ENCODE measurements around the gene SEC61A2.
A peak's percentile ranks its signal among the peaks of the same experiment; 100 is the strongest.

SEC61A2 gene

GRCh38 chr10:12121673-12122072, 7.8 kb upstream of the SEC61A2 start:
- DNase-seq (ENCODE audit: low read depth in 1 of 2, low spot score in 1 of 2) = no peak
- no peak for TF ChIP-seq JUND (IDR thresholded peaks at IDR 0.05; ENCODE audit: low read depth)
- in situ Hi-C loops (cut with HindIII; ENCODE audit: low pct_unique_long_range_greater_than_20kb, low sequenced_read_pairs) = no loop called here

- in situ Hi-C loops (cut with HindIII; ENCODE audit: low pct_unique_long_range_greater_than_20kb, low sequenced_read_pairs) = no loop called here
- DNase-seq (ENCODE audit: low read depth in 1 of 2, low spot score in 1 of 2) = peak; percentile 71 to 80
- no peak for TF ChIP-seq JUND (IDR thresholded peaks at IDR 0.05; ENCODE audit: low read depth)
Observed at GRCh38 chr10:12130237-12130872, 878 bp downstream of the SEC61A2 start.

DNA sequence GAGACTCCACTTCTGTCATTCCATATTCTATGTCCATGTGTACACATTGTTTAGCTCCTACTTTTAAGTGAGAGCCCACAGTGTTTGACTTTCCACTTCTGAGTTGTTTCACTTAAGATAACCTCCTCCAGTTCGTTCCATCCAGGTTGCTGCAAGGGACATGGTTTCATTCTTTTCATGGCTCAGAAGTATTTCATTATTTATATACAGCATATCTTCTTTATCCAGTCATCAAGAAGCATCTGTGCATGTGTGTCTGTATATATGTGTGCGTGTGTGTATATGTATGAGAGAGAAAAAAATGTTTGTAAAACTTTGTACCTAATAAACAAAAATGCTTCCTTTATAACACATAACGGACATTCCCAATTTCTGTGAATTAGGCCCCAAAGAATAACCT, 6.2 kb downstream of the SEC61A2 start:
- DNase-seq (ENCODE audit: low read depth in 1 of 2, low spot score in 1 of 2) = no peak
- no peak for TF ChIP-seq JUND (IDR thresholded peaks at IDR 0.05; ENCODE audit: low read depth)
- in situ Hi-C loops (cut with HindIII; ENCODE audit: low pct_unique_long_range_greater_than_20kb, low sequenced_read_pairs) = no loop called here

DNA sequence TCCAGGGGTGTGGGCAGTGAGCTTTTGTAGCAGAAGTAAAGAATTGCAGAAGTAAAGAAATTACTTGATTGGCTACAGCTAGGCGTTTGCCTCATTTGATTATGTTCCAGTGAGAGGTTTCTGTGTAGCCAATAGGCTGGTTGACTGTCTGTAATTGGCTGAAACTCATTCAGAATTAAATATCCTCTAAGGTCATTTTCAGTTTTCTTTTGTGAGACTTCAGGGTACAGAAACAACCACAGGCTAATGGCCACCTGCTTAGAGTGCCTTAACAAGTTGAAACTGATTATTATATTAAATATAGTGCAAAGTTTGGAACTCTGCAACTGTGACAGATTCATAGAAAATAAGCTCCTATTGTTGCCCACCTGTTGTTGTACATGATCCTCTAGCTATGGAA, 10.6 kb downstream of the SEC61A2 start:
- no peak for TF ChIP-seq JUND (IDR thresholded peaks at IDR 0.05; ENCODE audit: low read depth)
- in situ Hi-C loops (cut with HindIII; ENCODE audit: low pct_unique_long_range_greater_than_20kb, low sequenced_read_pairs) = no loop called here
- no peak for DNase-seq (ENCODE audit: low read depth in 1 of 2, low spot score in 1 of 2)

DNA sequence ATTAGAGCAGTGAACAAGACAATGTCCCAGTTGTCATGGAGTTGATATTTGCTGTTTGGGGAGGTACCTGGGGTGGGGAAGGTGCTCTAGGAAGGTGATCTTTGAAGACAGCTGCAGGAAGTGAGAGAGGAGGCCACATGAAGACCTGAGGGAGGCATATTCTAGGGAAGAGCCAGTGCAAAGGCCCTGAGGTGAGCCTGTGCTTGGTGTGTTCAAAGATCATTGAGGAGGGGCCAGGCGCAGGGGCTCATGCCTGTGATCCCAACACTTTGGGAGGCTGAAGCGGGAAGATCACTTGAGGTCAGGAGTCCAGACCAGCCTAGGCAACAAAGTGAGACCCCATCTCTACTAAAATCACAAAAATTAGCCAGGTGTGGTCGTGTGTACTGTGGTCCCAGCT, 15.1 kb downstream of the SEC61A2 start:
- no peak for TF ChIP-seq JUND (IDR thresholded peaks at IDR 0.05; ENCODE audit: low read depth)
- no peak for DNase-seq (ENCODE audit: low read depth in 1 of 2, low spot score in 1 of 2)
- in situ Hi-C loops (cut with HindIII; ENCODE audit: low pct_unique_long_range_greater_than_20kb, low sequenced_read_pairs) = no loop called here

- peak in 1 of 2 experiments; percentile 82 for DNase-seq (ENCODE audit: low read depth in 1 of 2, low spot score in 1 of 2)
- in situ Hi-C loops (cut with HindIII; ENCODE audit: low pct_unique_long_range_greater_than_20kb, low sequenced_read_pairs) = no loop called here
- TF ChIP-seq JUND (IDR thresholded peaks at IDR 0.05; ENCODE audit: low read depth) = no peak
Observed at GRCh38 chr10:12150163-12150562, 20.7 kb downstream of the SEC61A2 start.

- in situ Hi-C loops (cut with HindIII; ENCODE audit: low pct_unique_long_range_greater_than_20kb, low sequenced_read_pairs) = no loop called here
- DNase-seq (ENCODE audit: low read depth in 1 of 2, low spot score in 1 of 2) = no peak
- TF ChIP-seq JUND (IDR thresholded peaks at IDR 0.05; ENCODE audit: low read depth) = no peak
Observed at GRCh38 chr10:12154516-12154915, 25.0 kb downstream of the SEC61A2 start.

GRCh38 chr10:12156367-12157123, 27.1 kb downstream of the SEC61A2 start:
- no peak for DNase-seq (ENCODE audit: low read depth in 1 of 2, low spot score in 1 of 2)
- in situ Hi-C loops (cut with HindIII; ENCODE audit: low pct_unique_long_range_greater_than_20kb, low sequenced_read_pairs) = no loop called here
- TF ChIP-seq JUND (IDR thresholded peaks at IDR 0.05; ENCODE audit: low read depth) = no peak

DNA sequence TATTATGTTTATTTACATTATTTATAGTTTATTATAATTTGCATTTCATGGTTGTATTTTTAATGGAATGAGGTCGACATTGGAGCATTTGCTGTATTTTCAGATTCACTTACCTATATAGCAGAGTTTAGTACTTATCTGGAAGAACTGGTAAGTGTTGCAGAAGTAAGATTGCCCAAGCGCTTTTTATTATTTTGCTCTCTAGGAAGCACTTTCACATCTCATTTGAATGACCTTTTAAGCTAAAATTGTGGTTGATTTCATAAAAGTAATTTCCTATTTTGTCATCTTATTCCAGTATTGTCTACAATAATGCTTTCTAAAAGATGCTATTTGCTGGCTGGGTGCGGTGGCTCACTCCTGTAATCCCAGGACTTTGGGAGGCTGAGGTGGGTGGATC, 28.6 kb downstream of the SEC61A2 start:
- no peak for DNase-seq (ENCODE audit: low read depth in 1 of 2, low spot score in 1 of 2)
- in situ Hi-C loops (cut with HindIII; ENCODE audit: low pct_unique_long_range_greater_than_20kb, low sequenced_read_pairs) = no loop called here
- TF ChIP-seq JUND (IDR thresholded peaks at IDR 0.05; ENCODE audit: low read depth) = no peak

DNA sequence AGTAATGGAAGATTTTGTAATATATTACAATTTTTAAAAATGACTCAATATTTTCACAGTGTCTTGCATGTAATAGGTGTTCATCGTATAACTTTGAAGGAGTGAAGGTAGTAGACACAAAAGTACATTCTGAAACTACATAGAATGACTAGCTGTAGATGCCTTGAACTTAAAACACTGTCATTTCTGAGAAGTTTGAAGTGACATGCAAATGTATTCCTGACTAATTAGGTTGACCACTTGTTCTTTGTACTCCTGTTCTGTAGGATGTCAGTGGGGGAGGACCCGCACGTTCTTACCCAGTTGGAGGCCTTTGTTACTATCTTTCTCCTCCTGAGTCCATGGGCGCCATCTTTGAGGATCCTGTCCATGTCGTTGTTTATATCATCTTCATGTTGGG, 31.2 kb downstream of the SEC61A2 start:
- no peak for DNase-seq (ENCODE audit: low read depth in 1 of 2, low spot score in 1 of 2)
- in situ Hi-C loops (cut with HindIII; ENCODE audit: low pct_unique_long_range_greater_than_20kb, low sequenced_read_pairs) = no loop called here
- no peak for TF ChIP-seq JUND (IDR thresholded peaks at IDR 0.05; ENCODE audit: low read depth)

DNA sequence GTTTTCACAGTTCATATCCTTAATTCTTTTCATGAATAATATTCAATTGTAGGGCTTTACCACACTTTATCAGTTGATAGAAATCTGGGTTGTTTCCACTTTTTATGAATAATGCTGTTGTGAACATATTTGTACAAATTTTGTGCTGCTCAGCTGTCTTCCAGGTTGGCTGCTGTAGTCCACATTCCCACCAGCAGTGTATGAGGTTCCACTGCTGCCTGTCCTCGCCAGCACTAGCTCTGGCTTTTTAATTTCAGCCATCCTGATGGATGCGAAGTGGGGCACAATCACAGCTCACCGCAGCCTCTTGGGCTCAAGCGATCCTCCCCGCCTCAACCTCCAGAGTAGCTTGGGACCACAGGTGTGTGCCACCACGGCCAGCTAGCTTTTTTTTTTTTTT, 33.5 kb downstream of the SEC61A2 start:
- DNase-seq (ENCODE audit: low read depth in 1 of 2, low spot score in 1 of 2) = no peak
- in situ Hi-C loops (cut with HindIII; ENCODE audit: low pct_unique_long_range_greater_than_20kb, low sequenced_read_pairs) = no loop called here
- no peak for TF ChIP-seq JUND (IDR thresholded peaks at IDR 0.05; ENCODE audit: low read depth)

DNA sequence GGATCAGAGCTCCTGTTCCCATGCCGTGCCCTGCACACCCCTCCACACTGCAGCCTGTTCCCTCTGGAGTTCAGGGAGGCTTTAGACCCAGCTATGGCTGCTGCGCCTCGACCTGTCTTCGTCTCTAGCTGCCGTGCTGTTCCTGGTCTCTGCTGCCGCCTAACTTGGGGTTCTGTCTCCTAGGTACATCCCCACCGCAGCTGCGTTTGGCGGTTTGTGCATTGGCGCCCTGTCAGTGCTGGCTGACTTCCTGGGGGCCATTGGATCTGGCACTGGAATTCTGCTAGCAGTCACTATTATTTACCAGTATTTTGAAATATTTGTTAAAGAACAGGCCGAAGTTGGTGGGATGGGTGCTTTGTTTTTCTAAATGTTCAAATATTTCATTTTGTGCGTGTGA, 34.6 kb downstream of the SEC61A2 start:
- DNase-seq (ENCODE audit: low read depth in 1 of 2, low spot score in 1 of 2) = no peak
- in situ Hi-C loops (cut with HindIII; ENCODE audit: low pct_unique_long_range_greater_than_20kb, low sequenced_read_pairs) = no loop called here
- TF ChIP-seq JUND (IDR thresholded peaks at IDR 0.05; ENCODE audit: low read depth) = no peak

GRCh38 chr10:12165036-12165435, 35.6 kb downstream of the SEC61A2 start:
- TF ChIP-seq JUND (IDR thresholded peaks at IDR 0.05; ENCODE audit: low read depth) = no peak
- in situ Hi-C loops (cut with HindIII; ENCODE audit: low pct_unique_long_range_greater_than_20kb, low sequenced_read_pairs) = no loop called here
- DNase-seq (ENCODE audit: low read depth in 1 of 2, low spot score in 1 of 2) = no peak

Data from T47D (cell line).